ENCODE measurements around the gene SLC4A8. TPM values are rescaled to one million over a fixed set of nuclear protein-coding genes. Genes with fewer than 3 reads are reported as not detected.
"Not testable (repeated sequence)": the region's sequence is repeated elsewhere in the genome, so short reads cannot be mapped to it uniquely, and the experiment has no call there.

Gene SLC4A8
- total RNA-seq, 1 donor from 2014 or later = 2.4 TPM

DNA sequence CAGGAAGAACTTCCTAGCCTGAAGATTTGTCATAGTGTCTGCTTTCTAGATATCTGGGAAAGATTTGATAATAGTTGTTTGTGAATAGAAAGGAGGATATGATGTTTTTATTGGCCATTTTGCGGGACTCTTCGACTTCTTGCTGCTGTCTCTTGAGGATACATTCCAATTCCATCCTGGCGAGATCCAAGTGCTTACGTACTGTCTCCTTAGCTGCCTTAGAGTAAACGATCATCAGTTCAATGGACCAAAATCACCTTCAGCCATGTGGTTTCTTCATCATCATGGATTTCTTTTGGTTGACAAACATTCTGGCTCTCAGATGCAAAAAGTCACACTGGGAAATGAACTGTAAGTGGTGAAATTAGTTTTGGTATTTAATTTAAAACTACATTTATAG is 83.7 kb downstream of the SLC4A8 start:
- H3K4me3 Mint-ChIP-seq (ENCODE audit: unreplicated experiment) = no peak overlapping the region

DNA sequence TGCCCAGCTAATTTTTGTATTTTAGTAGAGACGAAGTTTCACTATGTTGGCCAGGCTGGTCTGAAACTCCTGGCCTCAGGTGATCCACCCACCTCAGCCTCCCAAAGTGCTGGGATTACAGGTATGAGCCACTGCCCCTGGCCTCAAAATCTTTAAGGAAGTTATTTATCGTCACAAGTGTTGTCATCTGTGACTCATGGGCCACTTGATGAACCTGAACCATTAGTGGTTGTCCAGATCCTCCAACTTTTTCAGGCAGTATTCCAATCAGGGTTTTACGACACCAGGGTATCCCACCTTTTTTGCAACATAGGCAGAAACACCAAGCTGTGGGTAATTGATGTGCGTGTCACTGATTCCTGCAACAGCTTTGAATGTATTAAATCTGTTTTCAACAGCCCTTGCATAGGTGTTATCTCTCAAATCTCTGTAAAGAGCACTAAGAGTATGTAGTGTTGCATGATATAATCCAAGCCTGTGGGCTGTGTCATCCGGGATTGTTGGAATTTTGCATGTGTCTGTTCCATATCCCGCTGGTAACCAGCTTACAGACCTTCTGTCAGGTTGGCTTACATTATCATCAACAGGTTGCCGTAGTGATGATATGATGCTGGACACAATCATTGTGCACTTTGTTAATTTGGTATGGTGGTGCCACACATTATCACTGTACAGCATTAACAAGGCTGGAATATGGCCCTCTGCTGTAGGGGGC is 87.1 kb downstream of the SLC4A8 start:
- H3K27me3 Mint-ChIP-seq (ENCODE audit: low read depth) = peaks cover 6% of the 10 kb centered on the region
- peaks cover 4% of the 10 kb centered on the region for H3K36me3 Mint-ChIP-seq (ENCODE audit: low read depth)
- H3K9me3 Mint-ChIP-seq (ENCODE audit: low read depth) = no peaks in the 10 kb centered on the region
- no peak for DNase-seq (ENCODE audit: low spot score)
- no peaks in the 10 kb centered on the region for H3K4me1 Mint-ChIP-seq (ENCODE audit: low read depth)
- H3K4me3 Mint-ChIP-seq (ENCODE audit: unreplicated experiment) = no peak overlapping the region
- H3K27ac Mint-ChIP-seq (ENCODE audit: unreplicated experiment) = no peak overlapping the region
- TF ChIP-seq, protein P1, sequence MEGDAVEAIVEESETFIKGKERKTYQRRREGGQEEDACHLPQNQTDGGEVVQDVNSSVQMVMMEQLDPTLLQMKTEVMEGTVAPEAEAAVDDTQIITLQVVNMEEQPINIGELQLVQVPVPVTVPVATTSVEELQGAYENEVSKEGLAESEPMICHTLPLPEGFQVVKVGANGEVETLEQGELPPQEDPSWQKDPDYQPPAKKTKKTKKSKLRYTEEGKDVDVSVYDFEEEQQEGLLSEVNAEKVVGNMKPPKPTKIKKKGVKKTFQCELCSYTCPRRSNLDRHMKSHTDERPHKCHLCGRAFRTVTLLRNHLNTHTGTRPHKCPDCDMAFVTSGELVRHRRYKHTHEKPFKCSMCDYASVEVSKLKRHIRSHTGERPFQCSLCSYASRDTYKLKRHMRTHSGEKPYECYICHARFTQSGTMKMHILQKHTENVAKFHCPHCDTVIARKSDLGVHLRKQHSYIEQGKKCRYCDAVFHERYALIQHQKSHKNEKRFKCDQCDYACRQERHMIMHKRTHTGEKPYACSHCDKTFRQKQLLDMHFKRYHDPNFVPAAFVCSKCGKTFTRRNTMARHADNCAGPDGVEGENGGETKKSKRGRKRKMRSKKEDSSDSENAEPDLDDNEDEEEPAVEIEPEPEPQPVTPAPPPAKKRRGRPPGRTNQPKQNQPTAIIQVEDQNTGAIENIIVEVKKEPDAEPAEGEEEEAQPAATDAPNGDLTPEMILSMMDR (IDR thresholded peaks at IDR 0.05) = no peak

More for the DNA sequence above, 83.7 kb downstream of the SLC4A8 start:
- Mint-ChIP-seq H3K27ac (ENCODE audit: unreplicated experiment) (no peak overlapping the region), H3K36me3 (ENCODE audit: low read depth) (peaks cover 4% of the 10 kb centered on the region), H3K9me3 (ENCODE audit: low read depth) (no peaks in the 10 kb centered on the region), H3K4me1 (ENCODE audit: low read depth) (no peaks in the 10 kb centered on the region), H3K27me3 (ENCODE audit: low read depth) (no peaks in the 10 kb centered on the region)
- TF ChIP-seq, protein P1 (IDR thresholded peaks at IDR 0.05) = no peak
- no peak for DNase-seq (ENCODE audit: low spot score)

DNA sequence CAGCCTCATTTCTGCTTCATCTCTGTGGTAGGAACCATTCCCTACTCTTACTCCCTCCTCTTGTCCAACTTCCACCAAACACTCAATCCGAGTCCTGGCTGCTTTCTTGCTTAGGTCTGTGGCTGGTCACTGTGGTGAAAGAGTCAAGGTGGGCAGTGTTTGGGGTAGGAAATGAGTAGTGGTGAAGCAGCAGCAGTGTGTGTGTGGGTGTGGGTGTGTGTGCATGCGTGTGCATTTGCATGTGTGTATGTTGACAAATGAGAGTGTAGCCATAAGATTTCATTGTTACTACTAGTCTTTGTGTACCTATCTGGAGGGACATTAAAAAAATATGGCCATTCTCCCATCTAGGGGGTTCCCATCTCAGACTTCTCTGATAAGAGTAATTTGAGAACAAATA is 87.8 kb downstream of the SLC4A8 start:
- Mint-ChIP-seq H3K4me3 (ENCODE audit: unreplicated experiment) (no peak overlapping the region), H3K4me1 (ENCODE audit: low read depth) (no peaks in the 10 kb centered on the region), H3K9me3 (ENCODE audit: low read depth) (no peaks in the 10 kb centered on the region), H3K27ac (ENCODE audit: unreplicated experiment) (no peak overlapping the region), H3K27me3 (ENCODE audit: low read depth) (peaks cover 6% of the 10 kb centered on the region), H3K36me3 (ENCODE audit: low read depth) (peaks cover 4% of the 10 kb centered on the region)
- DNase-seq (ENCODE audit: low spot score) = no peak
- TF ChIP-seq, protein P1 (IDR thresholded peaks at IDR 0.05) = no peak

DNA sequence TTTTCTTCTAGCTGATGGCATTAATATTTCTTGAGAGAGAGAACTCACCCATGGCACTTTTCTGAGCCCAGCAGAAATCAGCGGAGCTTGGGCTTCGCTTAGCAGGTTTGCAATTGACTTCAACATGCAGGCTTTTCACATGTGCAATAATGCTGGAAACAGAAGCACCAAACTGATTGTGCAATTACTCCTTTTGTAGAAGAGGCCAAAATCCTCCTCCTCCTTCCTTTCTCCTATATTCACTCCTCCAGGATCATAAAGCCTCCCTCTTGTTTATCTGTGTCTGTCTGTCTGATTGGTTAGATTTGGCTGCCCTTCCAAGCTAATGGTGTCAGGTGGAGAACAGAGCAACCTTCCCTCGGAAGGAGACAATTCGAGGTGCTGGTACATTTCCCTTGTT is 90.4 kb downstream of the SLC4A8 start:
- not testable (repeated sequence) for H3K9me3 Mint-ChIP-seq (ENCODE audit: low read depth); H3K4me1 Mint-ChIP-seq (ENCODE audit: low read depth); H3K4me3 Mint-ChIP-seq (ENCODE audit: unreplicated experiment); H3K27me3 Mint-ChIP-seq (ENCODE audit: low read depth); DNase-seq (ENCODE audit: low spot score); H3K36me3 Mint-ChIP-seq (ENCODE audit: low read depth); H3K27ac Mint-ChIP-seq (ENCODE audit: unreplicated experiment)

DNA sequence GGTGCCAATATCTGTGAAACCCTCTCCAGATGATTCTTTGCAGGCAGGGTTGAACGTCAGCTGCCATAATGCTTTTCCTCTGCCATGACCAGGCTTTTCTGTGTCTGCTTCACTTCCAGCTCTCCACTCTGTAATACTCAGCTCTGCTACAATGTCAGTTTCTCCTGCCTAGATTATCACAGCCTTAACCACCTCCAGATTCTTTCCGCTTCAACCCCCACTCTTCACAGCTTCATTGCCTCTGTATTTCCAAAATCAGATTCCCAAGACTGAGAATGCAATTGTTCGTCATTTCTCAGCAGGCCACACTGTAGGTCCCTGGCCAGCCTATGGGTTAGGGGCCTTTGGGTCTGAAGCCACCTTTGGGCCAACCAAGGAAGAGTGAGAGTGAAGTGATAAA is 92.7 kb downstream of the SLC4A8 start:
- H3K4me3 Mint-ChIP-seq (ENCODE audit: unreplicated experiment) = no peak overlapping the region
- peaks cover 6% of the 10 kb centered on the region for H3K27me3 Mint-ChIP-seq (ENCODE audit: low read depth)
- no peak for DNase-seq (ENCODE audit: low spot score)
- no peaks in the 10 kb centered on the region for H3K9me3 Mint-ChIP-seq (ENCODE audit: low read depth)
- TF ChIP-seq, protein P1 (IDR thresholded peaks at IDR 0.05) = no peak
- no peaks in the 10 kb centered on the region for H3K36me3 Mint-ChIP-seq (ENCODE audit: low read depth)
- H3K27ac Mint-ChIP-seq (ENCODE audit: unreplicated experiment) = no peak overlapping the region
- H3K4me1 Mint-ChIP-seq (ENCODE audit: low read depth) = no peaks in the 10 kb centered on the region

DNA sequence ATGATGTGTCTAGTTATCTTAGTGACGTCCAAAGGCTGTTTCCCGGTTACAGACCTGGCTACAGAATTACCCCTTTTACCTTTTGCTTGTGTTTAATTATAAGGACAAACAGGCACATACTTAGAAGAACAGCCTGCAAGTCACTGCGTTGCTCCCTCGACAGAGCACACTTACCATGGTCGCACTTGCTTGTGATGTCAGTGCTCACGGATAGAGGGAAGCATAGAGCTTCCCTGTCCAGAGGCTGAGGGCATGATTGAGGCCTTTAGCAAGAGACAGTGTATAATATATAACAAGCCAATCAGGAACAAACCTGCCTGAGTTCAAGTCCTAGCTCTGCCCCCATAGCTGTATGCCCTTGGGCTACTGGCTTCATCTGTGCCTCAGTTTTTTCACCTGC is 93.2 kb downstream of the SLC4A8 start:
- H3K9me3 Mint-ChIP-seq (ENCODE audit: low read depth) = no peaks in the 10 kb centered on the region
- TF ChIP-seq, protein P1 (IDR thresholded peaks at IDR 0.05) = peak; percentile 7
- no peaks in the 10 kb centered on the region for H3K4me1 Mint-ChIP-seq (ENCODE audit: low read depth)
- peaks cover 6% of the 10 kb centered on the region for H3K27me3 Mint-ChIP-seq (ENCODE audit: low read depth)
- no peak overlapping the region for H3K4me3 Mint-ChIP-seq (ENCODE audit: unreplicated experiment)
- H3K27ac Mint-ChIP-seq (ENCODE audit: unreplicated experiment) = no peak overlapping the region
- H3K36me3 Mint-ChIP-seq (ENCODE audit: low read depth) = no peaks in the 10 kb centered on the region
- DNase-seq (ENCODE audit: low spot score) = no peak

All from chondrocyte (in vitro differentiated cells).